ENCODE measurements around the gene ZNF205. TPM values are rescaled to one million over a fixed set of nuclear protein-coding genes. Genes with fewer than 3 reads are reported as not detected.
A peak's percentile ranks its signal among the peaks of the same experiment; 100 is the strongest.

The ZNF205 gene
- total and polyA plus RNA-seq, 11 donors = 7.4 to 19.8 (median 8.6) TPM

DNA sequence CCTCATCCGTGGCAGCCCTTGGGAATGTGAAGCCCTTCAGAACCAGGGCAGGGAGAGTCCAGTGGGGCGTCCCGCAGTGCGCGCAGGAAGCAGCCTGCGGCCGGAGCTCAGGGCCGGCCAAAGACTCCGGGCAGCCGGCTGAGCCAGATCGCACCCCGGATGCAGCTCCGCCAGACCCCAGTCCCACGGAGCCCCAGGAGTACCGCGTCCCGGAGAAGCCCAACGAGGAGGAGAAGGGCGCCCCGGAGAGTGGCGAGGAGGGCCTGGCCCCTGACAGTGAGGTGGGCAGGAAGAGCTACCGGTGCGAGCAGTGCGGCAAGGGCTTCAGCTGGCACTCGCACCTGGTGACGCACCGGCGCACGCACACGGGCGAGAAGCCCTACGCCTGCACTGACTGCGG is 6.9 kb downstream of the ZNF205 start:
- Histone ChIP-seq H3K36me3 (peaks cover 0 to 58% (median 51%) of the 10 kb centered on the region in 9 donors), H3K27me3 (no peaks in the 10 kb centered on the region), H3K4me1 (peaks cover 0 to 25% (median 10%) of the 10 kb centered on the region in 12 donors), H3K9me3 (no peaks in the 10 kb centered on the region), H3K27ac (no peak overlapping the region), H3K4me3 (no peak overlapping the region)
- intact Hi-C loops (cut with DNase I) = no loop called here
- ATAC-seq (no peak), DNase-seq (no peak)
- WGBS, 4 donors = 95 to 96% (median 95%) methylated on average over 32 to 33 of the region's 33 CpGs
- no peak for TF ChIP-seq POLR2A (IDR thresholded peaks at IDR 0.05)
- TF ChIP-seq, protein P1, sequence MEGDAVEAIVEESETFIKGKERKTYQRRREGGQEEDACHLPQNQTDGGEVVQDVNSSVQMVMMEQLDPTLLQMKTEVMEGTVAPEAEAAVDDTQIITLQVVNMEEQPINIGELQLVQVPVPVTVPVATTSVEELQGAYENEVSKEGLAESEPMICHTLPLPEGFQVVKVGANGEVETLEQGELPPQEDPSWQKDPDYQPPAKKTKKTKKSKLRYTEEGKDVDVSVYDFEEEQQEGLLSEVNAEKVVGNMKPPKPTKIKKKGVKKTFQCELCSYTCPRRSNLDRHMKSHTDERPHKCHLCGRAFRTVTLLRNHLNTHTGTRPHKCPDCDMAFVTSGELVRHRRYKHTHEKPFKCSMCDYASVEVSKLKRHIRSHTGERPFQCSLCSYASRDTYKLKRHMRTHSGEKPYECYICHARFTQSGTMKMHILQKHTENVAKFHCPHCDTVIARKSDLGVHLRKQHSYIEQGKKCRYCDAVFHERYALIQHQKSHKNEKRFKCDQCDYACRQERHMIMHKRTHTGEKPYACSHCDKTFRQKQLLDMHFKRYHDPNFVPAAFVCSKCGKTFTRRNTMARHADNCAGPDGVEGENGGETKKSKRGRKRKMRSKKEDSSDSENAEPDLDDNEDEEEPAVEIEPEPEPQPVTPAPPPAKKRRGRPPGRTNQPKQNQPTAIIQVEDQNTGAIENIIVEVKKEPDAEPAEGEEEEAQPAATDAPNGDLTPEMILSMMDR (IDR thresholded peaks at IDR 0.05) = no peak

- DNase-seq (no peak), ATAC-seq (no peak)
- H3K27ac ChIP-seq = no peak overlapping the region
- H3K9me3 ChIP-seq = no peaks in the 10 kb centered on the region
- no peaks in the 10 kb centered on the region for H3K27me3 ChIP-seq
- WGBS, 4 donors = 94 to 95% (median 94%) methylated on average over 47 to 57 of the region's 57 CpGs
- no peak overlapping the region for H3K4me3 ChIP-seq
- peaks cover 0 to 23% (median 11%) of the 10 kb centered on the region in 12 donors for H3K4me1 ChIP-seq
- peaks cover 0 to 58% (median 50%) of the 10 kb centered on the region in 9 donors for H3K36me3 ChIP-seq
- TF ChIP-seq, protein P1 (IDR thresholded peaks at IDR 0.05) = no peak
- TF ChIP-seq POLR2A (IDR thresholded peaks at IDR 0.05) = no peak
- intact Hi-C loops (cut with DNase I) = loop anchor here in 1 of 10 donors (5.0 kb wide), 1 partner anchor 33 kb away; no protein-coding TSS in a partner anchor
These were observed 7.5 kb downstream of the ZNF205 start for GRCh38 chr16:3119701-3120408.

DNA sequence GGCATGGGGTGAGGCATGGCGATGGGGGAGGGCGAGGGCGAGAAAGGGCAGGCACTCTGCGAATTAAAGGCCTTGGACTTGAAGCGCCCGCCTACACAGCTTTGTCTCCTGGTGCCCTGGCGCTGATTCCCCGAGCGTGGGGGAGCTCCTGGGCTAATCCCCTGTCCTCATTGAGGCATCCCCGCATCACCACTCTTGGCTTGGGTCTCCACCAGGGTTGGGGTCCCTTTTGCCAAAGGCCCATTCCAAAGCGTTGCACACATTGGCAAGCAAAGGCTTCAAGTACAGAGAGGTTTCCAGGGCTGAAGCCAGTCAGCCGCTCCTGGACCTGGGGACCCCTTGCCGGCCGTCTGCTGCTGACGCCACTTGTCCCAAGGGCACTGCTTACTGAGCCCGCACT is 8.0 kb downstream of the ZNF205 start:
- H3K4me1 ChIP-seq = peaks cover 0 to 28% (median 13%) of the 10 kb centered on the region in 12 donors
- intact Hi-C loops (cut with DNase I) = loop anchor here in 1 of 10 donors (5.0 kb wide), 1 partner anchor 33 kb away; no protein-coding TSS in a partner anchor
- no peak overlapping the region for H3K4me3 ChIP-seq
- H3K27me3 ChIP-seq = no peaks in the 10 kb centered on the region
- TF ChIP-seq, protein P1 (IDR thresholded peaks at IDR 0.05) = no peak
- TF ChIP-seq POLR2A (IDR thresholded peaks at IDR 0.05) = no peak
- no peak overlapping the region for H3K27ac ChIP-seq
- no peaks in the 10 kb centered on the region for H3K9me3 ChIP-seq
- ATAC-seq = no peak
- 92 to 96% (median 94%) methylated on average over 14 to 16 of the region's 16 CpGs for WGBS, 4 donors
- peaks cover 0 to 52% (median 44%) of the 10 kb centered on the region in 9 donors for H3K36me3 ChIP-seq
- no peak for DNase-seq

DNA sequence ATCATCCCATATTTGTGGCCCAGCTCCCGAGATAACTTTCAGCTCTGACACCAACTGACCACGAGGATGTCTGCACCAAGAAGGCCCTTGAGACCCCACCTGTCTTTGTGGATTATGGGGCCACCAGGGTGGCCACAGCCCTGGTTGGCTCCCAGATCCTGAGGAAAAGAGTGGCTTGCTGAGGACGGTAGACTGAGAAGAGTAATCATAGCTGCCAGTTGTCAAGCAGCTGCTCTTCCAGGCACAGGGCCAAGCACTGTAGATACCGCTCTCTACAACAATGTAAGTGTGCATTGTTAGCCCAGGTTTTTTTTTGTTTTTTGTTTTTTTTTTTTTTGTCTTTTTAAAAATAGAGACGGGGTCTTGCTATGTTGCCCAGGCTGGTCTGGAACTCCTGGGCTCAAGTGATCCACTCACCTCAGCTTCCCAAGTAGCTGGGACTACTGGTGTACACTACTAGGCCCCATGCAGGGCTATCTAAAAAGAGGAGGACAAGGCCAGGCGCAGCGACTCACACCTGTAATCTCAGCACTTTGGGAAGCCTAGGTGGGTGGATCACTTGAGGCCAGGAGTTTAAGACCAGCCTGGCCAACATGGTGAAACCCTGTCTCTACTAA is 9.6 kb downstream of the ZNF205 start:
- intact Hi-C loops (cut with DNase I) = loop anchor here in 1 of 10 donors (5.0 kb wide), 1 partner anchor 35 kb away; no protein-coding TSS in a partner anchor
- Histone ChIP-seq H3K27me3 (no peaks in the 10 kb centered on the region), H3K4me1 (peaks cover 0 to 29% (median 13%) of the 10 kb centered on the region in 12 donors), H3K4me3 (no peak overlapping the region), H3K9me3 (no peaks in the 10 kb centered on the region), H3K36me3 (peaks cover 0 to 38% (median 29%) of the 10 kb centered on the region in 9 donors), H3K27ac (no peak overlapping the region)
- DNase-seq (peak in 1 of 5 donors; percentile 41), ATAC-seq (no peak)
- WGBS, 4 donors = 56 to 58% (median 58%) methylated on average over 7 of the region's 7 CpGs
- TF ChIP-seq POLR2A (IDR thresholded peaks at IDR 0.05) = no peak
- TF ChIP-seq, protein P1 (IDR thresholded peaks at IDR 0.05) = no peak
